Measurements from ENCODE around the gene MXRA8. TPM values are rescaled to one million over a fixed set of nuclear protein-coding genes. Genes with fewer than 3 reads are reported as not detected.
A peak's percentile ranks its signal among the peaks of the same experiment; 100 is the strongest.

MXRA8 gene
- total and polyA plus RNA-seq, 8 donors, result 23.3 to 203 (median 42.9) TPM

DNA sequence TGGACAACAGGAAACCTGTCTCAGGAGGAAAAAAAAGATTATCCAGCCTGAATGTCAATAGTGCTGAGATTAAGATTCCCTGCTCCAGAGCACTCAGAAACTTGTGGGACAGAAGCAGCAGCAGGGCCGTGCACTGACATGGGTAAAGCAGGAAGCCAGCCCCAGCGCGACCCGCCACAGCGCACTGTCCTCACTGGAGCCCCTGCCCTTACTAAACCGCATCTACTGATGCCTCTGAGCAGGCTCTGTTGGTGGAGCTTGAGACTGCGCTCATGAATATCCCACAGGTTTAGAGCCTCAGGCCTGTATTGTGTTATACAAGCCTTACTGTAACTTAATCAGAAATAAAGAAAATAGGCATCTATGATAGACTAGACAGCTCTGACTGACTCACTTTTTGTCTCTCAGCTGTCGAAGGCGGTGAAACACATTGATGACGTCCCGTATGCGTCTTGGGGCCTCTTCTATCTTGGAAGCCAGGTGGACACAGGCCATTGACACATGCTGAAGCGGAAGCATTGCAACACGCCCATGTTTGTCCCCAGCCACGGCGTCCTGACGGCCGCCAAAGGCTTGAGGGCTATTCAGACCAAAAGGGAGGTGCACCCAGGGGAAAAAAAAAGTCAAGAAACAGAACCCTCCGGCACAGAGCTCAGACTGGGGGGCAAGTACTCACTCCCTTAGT lies 39.6 kb upstream of the MXRA8 start:
- peak in 1 of 2 donors; percentile 41 for DNase-seq
- Histone ChIP-seq H3K4me1 (peaks cover 26 to 67% (median 59%) of the 10 kb centered on the region in 4 donors), H3K36me3 (peaks cover 64 to 77% (median 75%) of the 10 kb centered on the region in 4 donors), H3K27me3 (no peaks in the 10 kb centered on the region), H3K9me3 (no peaks in the 10 kb centered on the region), H3K27ac (peak overlapping the region in 4 of 5 donors; percentile 84 to 94 (median 90)), H3K4me3 (peak overlapping the region; percentile 87 to 100 (median 99))
- no peak for TF ChIP-seq POLR2A (IDR thresholded peaks at IDR 0.05)
- no peak for TF ChIP-seq EP300 (IDR thresholded peaks at IDR 0.05)
- no peak for TF ChIP-seq POLR2AphosphoS5 (IDR thresholded peaks at IDR 0.05)
- WGBS, 5 donors, result 38 to 60% (median 46%) methylated on average over 17 to 19 of the region's 19 CpGs
- intact Hi-C loops (cut with DNase I; ENCODE audit: low total_unique reads), result no loop called here

DNA sequence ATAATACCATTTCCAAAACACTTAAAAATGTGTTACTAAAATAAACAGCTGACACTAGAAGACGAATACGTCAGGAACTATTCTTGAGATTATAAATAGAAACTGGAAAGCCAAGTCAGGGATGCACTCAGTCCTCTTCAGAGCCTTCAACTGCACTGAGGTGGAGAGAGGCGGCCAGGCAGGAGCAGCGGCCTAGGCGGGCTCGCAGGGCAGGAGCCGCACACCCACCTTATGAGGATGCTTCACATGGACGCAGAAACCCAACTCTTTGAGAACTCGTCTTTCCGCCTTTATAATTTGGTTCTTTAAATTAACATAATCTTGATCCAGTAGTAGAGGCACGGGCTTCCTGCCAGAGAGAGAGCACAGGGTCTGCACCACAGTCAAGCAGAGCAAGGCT lies 36.8 kb upstream of the MXRA8 start:
- TF ChIP-seq, protein P1, sequence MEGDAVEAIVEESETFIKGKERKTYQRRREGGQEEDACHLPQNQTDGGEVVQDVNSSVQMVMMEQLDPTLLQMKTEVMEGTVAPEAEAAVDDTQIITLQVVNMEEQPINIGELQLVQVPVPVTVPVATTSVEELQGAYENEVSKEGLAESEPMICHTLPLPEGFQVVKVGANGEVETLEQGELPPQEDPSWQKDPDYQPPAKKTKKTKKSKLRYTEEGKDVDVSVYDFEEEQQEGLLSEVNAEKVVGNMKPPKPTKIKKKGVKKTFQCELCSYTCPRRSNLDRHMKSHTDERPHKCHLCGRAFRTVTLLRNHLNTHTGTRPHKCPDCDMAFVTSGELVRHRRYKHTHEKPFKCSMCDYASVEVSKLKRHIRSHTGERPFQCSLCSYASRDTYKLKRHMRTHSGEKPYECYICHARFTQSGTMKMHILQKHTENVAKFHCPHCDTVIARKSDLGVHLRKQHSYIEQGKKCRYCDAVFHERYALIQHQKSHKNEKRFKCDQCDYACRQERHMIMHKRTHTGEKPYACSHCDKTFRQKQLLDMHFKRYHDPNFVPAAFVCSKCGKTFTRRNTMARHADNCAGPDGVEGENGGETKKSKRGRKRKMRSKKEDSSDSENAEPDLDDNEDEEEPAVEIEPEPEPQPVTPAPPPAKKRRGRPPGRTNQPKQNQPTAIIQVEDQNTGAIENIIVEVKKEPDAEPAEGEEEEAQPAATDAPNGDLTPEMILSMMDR (IDR thresholded peaks at IDR 0.05), result no peak
- no peak for TF ChIP-seq POLR2A (IDR thresholded peaks at IDR 0.05)
- TF ChIP-seq EP300 (IDR thresholded peaks at IDR 0.05), result no peak
- TF ChIP-seq POLR2AphosphoS5 (IDR thresholded peaks at IDR 0.05), result no peak
- no peaks in the 10 kb centered on the region for H3K27me3 ChIP-seq
- DNase-seq, result no peak
- H3K9me3 ChIP-seq, result no peaks in the 10 kb centered on the region
- intact Hi-C loops (cut with DNase I; ENCODE audit: low total_unique reads), result no loop called here
- no peak overlapping the region for H3K4me3 ChIP-seq
- H3K36me3 ChIP-seq, result peaks cover 68 to 81% (median 78%) of the 10 kb centered on the region in 4 donors
- peaks cover 17 to 46% (median 33%) of the 10 kb centered on the region in 4 donors for H3K4me1 ChIP-seq
- no peak overlapping the region for H3K27ac ChIP-seq
- 82 to 92% (median 90%) methylated on average over 11 of the region's 11 CpGs for WGBS, 5 donors

DNA sequence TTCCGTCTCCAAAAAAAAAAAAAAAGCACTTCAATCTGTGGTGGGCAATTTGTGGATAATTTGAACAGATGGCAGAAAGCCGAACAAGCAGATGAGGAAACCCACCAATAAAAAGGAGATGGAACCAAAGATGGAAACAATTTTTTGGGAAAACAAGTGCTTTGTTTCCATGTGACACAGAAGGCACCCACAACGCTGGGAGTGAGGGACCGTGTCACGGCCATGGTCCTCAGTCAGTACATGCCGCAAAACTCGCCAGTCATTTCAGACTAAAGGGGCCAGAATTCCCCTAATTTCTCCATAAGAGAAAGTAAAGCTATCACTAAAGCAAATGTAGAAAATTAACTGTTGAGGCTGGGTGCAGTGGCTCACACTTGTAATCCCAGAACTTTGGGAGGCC lies 35.8 kb upstream of the MXRA8 start:
- whole genome bisulfite sequencing, 5 donors, result 87 to 98% (median 96%) methylated on average over 7 of the region's 7 CpGs
- Histone ChIP-seq H3K4me1 (peaks cover 12 to 40% (median 28%) of the 10 kb centered on the region in 4 donors), H3K27me3 (no peaks in the 10 kb centered on the region), H3K9me3 (no peaks in the 10 kb centered on the region), H3K36me3 (peaks cover 78 to 91% (median 89%) of the 10 kb centered on the region in 4 donors), H3K4me3 (no peak overlapping the region), H3K27ac (no peak overlapping the region)
- no peak for DNase-seq
- intact Hi-C loops (cut with DNase I; ENCODE audit: low total_unique reads), result no loop called here
- TF ChIP-seq, protein P1 (IDR thresholded peaks at IDR 0.05), result no peak
- no peak for TF ChIP-seq EP300 (IDR thresholded peaks at IDR 0.05)
- no peak for TF ChIP-seq POLR2A (IDR thresholded peaks at IDR 0.05)
- no peak for TF ChIP-seq POLR2AphosphoS5 (IDR thresholded peaks at IDR 0.05)

DNA sequence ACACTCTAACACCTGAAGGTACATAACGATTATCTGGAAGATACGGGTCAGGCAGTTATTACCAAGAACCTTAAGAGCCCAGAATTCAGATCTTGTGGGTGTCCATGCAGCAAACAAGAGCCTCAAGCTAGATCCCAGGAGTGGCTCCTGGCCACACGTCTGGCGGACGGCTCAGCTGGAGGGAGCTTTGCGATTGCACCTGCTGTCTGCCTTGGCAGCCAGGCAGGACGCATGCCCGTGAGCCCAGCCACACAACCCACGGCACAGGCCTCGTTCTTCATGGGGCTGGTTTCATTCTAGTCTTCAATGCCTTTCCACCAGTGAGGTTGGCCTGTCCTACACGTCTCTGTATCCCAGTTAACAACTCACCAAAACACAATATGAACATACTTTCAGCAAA lies 35.1 kb upstream of the MXRA8 start:
- intact Hi-C loops (cut with DNase I; ENCODE audit: low total_unique reads), result no loop called here
- TF ChIP-seq EP300 (IDR thresholded peaks at IDR 0.05), result no peak
- TF ChIP-seq, protein P1 (IDR thresholded peaks at IDR 0.05), result no peak
- no peak for TF ChIP-seq POLR2AphosphoS5 (IDR thresholded peaks at IDR 0.05)
- TF ChIP-seq POLR2A (IDR thresholded peaks at IDR 0.05), result no peak
- Histone ChIP-seq H3K9me3 (no peaks in the 10 kb centered on the region), H3K4me1 (peaks cover 12 to 38% (median 26%) of the 10 kb centered on the region in 4 donors), H3K27me3 (no peaks in the 10 kb centered on the region), H3K27ac (no peak overlapping the region), H3K36me3 (peaks cover 85 to 98% (median 95%) of the 10 kb centered on the region in 4 donors), H3K4me3 (no peak overlapping the region)
- WGBS, 5 donors, result 88 to 96% (median 92%) methylated on average over 11 of the region's 11 CpGs
- DNase-seq, result no peak

DNA sequence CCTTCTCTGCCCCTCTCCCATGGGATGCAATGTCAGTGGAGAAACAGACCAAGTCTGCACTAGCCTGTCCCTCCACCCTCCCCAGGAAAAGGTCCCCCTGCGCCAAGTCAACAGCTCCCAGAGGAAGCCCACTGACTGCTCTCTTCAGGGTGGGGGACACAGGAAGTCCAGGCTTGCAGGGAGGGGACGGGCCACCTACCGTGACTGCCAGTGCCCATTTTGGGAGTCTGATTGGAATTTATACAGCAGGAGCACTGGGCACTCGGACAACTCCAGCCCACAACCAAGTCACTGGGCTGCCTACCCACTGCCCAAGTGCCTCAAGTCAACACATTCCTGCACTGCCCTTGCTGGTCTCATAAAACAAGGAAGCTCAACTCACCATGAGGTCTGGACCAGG lies 34.7 kb upstream of the MXRA8 start:
- Histone ChIP-seq H3K4me1 (peaks cover 8 to 34% (median 22%) of the 10 kb centered on the region in 4 donors), H3K27me3 (no peaks in the 10 kb centered on the region), H3K36me3 (peaks cover 89 to 100% (median 98%) of the 10 kb centered on the region in 4 donors), H3K4me3 (no peak overlapping the region), H3K27ac (no peak overlapping the region), H3K9me3 (no peaks in the 10 kb centered on the region)
- TF ChIP-seq EP300 (IDR thresholded peaks at IDR 0.05) (no peak), POLR2A (IDR thresholded peaks at IDR 0.05) (no peak), POLR2AphosphoS5 (IDR thresholded peaks at IDR 0.05) (no peak)
- TF ChIP-seq, protein P1 (IDR thresholded peaks at IDR 0.05), result no peak
- DNase-seq, result no peak
- intact Hi-C loops (cut with DNase I; ENCODE audit: low total_unique reads), result no loop called here
- WGBS, 5 donors, result 87 to 98% (median 94%) methylated on average over 4 of the region's 4 CpGs
